B cell (primary cell): ENCODE results near the gene SEZ6L. TPM values are rescaled to one million over a fixed set of nuclear protein-coding genes. Genes with fewer than 3 reads are reported as not detected.

Experiments used
- ATAC-seq: fragments of 200-7000 bp; cut with Tn5 transposase; one replicate; pipeline ENCODE4 v1.10.0; 2021; ENCODE audit warnings: low read depth, mild to moderate bottlenecking, moderate number of reproducible peaks, moderate library complexity
- CTCF ChIA-PET: fragments of 350-600 bp; sonication (Branson Sonifier 250); formaldehyde crosslinking; loops from one replicate; lab custom pipeline; 2021; ENCODE audit warnings: antibody characterized with exemption, inconsistent platforms; lab: Charles Lee
- POLR2A ChIA-PET: fragments of 350-600 bp; sonication (Branson Sonifier 250); formaldehyde crosslinking; loops from one replicate; lab custom pipeline; 2021; ENCODE audit warnings: antibody characterized with exemption; lab: Charles Lee
- DNase-seq: peaks from one replicate; pipeline ENCODE4 v3.0.0; 2013
- H2AFZ ChIP-seq: 2 replicates; pipeline ENCODE4 v1.6.1; 2012; ENCODE audit warnings: mild to moderate bottlenecking, low read depth, low read length; ENCODE audit not compliant: insufficient read depth, poor library complexity, severe bottlenecking
- H3K27ac ChIP-seq, 2 donors: 1 replicate in 1 of 2; 2 replicates in 1 of 2; pipeline ENCODE4 v1.5.1; 2012 to 2013; ENCODE audit warnings: low read length in 2 of 2, mild to moderate bottlenecking in 2 of 2, moderate library complexity in 1 of 2
- H3K27me3 ChIP-seq, 4 experiments: fragments of 200-600 bp in 1 of 4; sonication (generic) in 1 of 4; replicated peaks in 1 of 4; 1 replicate in 2 of 4; 2 replicates in 2 of 4; pipeline versions ENCODE4 v1.6.1 to v1.7.0; 2013 to 2016; ENCODE audit warnings: low read length in 3 of 4, mild to moderate bottlenecking in 2 of 4, mixed read lengths in 1 of 4, moderate library complexity in 1 of 4; ENCODE audit not compliant: insufficient read depth in 4 of 4, control insufficient read depth in 3 of 4; ENCODE audit errors: control extremely low read depth in 1 of 4
- H3K36me3 ChIP-seq, 2 experiments: replicated peaks in 1 of 2; 1 replicate in 1 of 2; 2 replicates in 1 of 2; pipeline versions ENCODE4 v1.6.1 to v1.7.1; 2013; ENCODE audit warnings: low read length in 1 of 2; ENCODE audit not compliant: insufficient read depth in 2 of 2, control insufficient read depth in 1 of 2; ENCODE audit errors: control extremely low read depth in 1 of 2, extremely low read depth in 1 of 2
- H3K4me1 ChIP-seq, 2 donors: fragments of 200-600 bp in 1 of 2; sonication (generic) in 1 of 2; 1 replicate in 1 of 2; 2 replicates in 1 of 2; pipeline versions ENCODE4 v1.5.1 to v1.6.1; 2013 to 2017; ENCODE audit warnings: low read length in 2 of 2; ENCODE audit not compliant: control insufficient read depth in 2 of 2, insufficient read depth in 2 of 2
- H3K4me2 ChIP-seq: replicated peaks from 2 replicates; pipeline ENCODE3; 2012; ENCODE audit warnings: mild to moderate bottlenecking, low read depth, low read length; ENCODE audit not compliant: poor library complexity, severe bottlenecking
- H3K4me3 ChIP-seq, 5 experiments: fragments of 200-600 bp in 1 of 5; sonication (generic) in 1 of 5; 1 replicate in 3 of 5; 2 replicates in 2 of 5; pipeline versions ENCODE4 v1.5.1 to v1.7.0; 2011 to 2016; ENCODE audit warnings: low read length in 4 of 5, mild to moderate bottlenecking in 4 of 5, low read depth in 2 of 5, control low read depth in 1 of 5, moderate library complexity in 1 of 5; ENCODE audit not compliant: insufficient read depth in 1 of 5; ENCODE audit errors: control extremely low read depth in 1 of 5, extremely low read depth in 1 of 5
- H3K79me2 ChIP-seq: fragments of 200-600 bp; sonication (generic); one replicate; pipeline ENCODE4 v1.6.0; 2016; ENCODE audit warnings: low read length; ENCODE audit not compliant: control insufficient read depth, insufficient read depth
- H3K9ac ChIP-seq: fragments of 200-600 bp; sonication (generic); 2 replicates; pipeline ENCODE4 v1.6.1; 2017; ENCODE audit warnings: mild to moderate bottlenecking, low read length, moderate library complexity
- H3K9me3 ChIP-seq, 3 donors: one replicate each; pipeline versions ENCODE4 v1.6.1 to v1.7.1; 2013; ENCODE audit warnings: low read length in 2 of 3; ENCODE audit not compliant: control insufficient read depth in 2 of 3, insufficient read depth in 1 of 3; ENCODE audit errors: control extremely low read depth in 1 of 3
- H4K20me1 ChIP-seq: 2 replicates; pipeline ENCODE4 v1.6.0; 2012; ENCODE audit warnings: mild to moderate bottlenecking, low read length; ENCODE audit not compliant: insufficient read depth, control insufficient read depth, poor library complexity, severe bottlenecking
- H3K27ac Mint-ChIP-seq: one replicate; pipeline ENCODE4 v1.8.0; 2021; ENCODE audit warnings: mixed read lengths
- H3K27me3 Mint-ChIP-seq: one replicate; pipeline ENCODE4 v1.8.0; 2021; ENCODE audit warnings: mixed read lengths
- H3K4me1 Mint-ChIP-seq: one replicate; pipeline ENCODE4 v1.8.0; 2021; ENCODE audit warnings: mixed read lengths
- H3K4me3 Mint-ChIP-seq: one replicate; pipeline ENCODE4 v1.8.0; 2021; ENCODE audit warnings: mixed read lengths
- H3K9me3 Mint-ChIP-seq: one replicate; pipeline ENCODE4 v1.8.0; 2022; ENCODE audit warnings: mixed read lengths; ENCODE audit not compliant: insufficient read depth
- CTCF ChIP-seq: fragments of 200-600 bp; IDR thresholded peaks from one replicate; pipeline ENCODE4 v1.8.0; 2022; ENCODE audit warnings: antibody characterized with exemption, mild to moderate bottlenecking
- EZH2 ChIP-seq: IDR thresholded peaks from 2 replicates; pipeline ENCODE4 v1.6.1; 2012; ENCODE audit warnings: borderline replicate concordance, low read depth, mild to moderate bottlenecking, moderate library complexity, low read length; ENCODE audit not compliant: insufficient read depth, poor library complexity, severe bottlenecking
- WGBS: methylation state at CpG from one replicate; pipeline ENCODE4 v1.1.5; 2013; ENCODE audit warnings: missing lambda C conversion rate; ENCODE audit not compliant: insufficient coverage; 5-methylcytosine and 5-hydroxymethylcytosine counted together
- intact Hi-C: fragments of 100-400 bp; cut with micrococcal nuclease; formaldehyde crosslinking; loops from one replicate; pipeline ENCODE4 v1.10.0; 2022
- polyA plus RNA-seq: library from polyadenylated mRNA; depleted of rRNA; stranded (reverse); fragments of >200 nt; gene quantifications from 2 replicates; pipeline ENCODE4 v1.2.3, GENCODE V29; 2012
- total RNA-seq, 2 donors: library from RNA; stranded (reverse); fragments of 120-200 nt in 1 of 2; gene quantifications; 1 replicate in 1 of 2; 2 replicates in 1 of 2; pipeline versions ENCODE4 v1.2.3 to v1.2.4, GENCODE V29; 2013 to 2022

The SEZ6L gene
- total and polyA plus RNA-seq, 2 donors (not counting 1 experiment from before 2014, with no cell fraction given), result 0.04 TPM; not detected in 1

GRCh38 chr22:26322179-26322905 is 153.1 kb downstream of the SEZ6L start:
- H3K9ac ChIP-seq, result no peak overlapping the region
- WGBS, result 92% methylated on average over 8 of the region's 11 CpGs
- H3K27ac ChIP-seq, result no peak overlapping the region
- Mint-ChIP-seq H3K27ac (no peak overlapping the region), H3K4me1 (no peaks in the 10 kb centered on the region), H3K4me3 (no peak overlapping the region), H3K27me3 (peaks cover 43% of the 10 kb centered on the region), H3K9me3 (no peaks in the 10 kb centered on the region)
- POLR2A ChIA-PET, result no interaction called here
- TF ChIP-seq CTCF, result no peak
- TF ChIP-seq EZH2, result no peak
- H3K9me3 ChIP-seq, result no peaks in the 10 kb centered on the region
- no peaks in the 10 kb centered on the region for H3K79me2 ChIP-seq
- H4K20me1 ChIP-seq, result no peaks in the 10 kb centered on the region
- no peak for DNase-seq
- intact Hi-C loops, result no loop called here
- no peaks in the 10 kb centered on the region for H3K4me1 ChIP-seq
- H3K27me3 ChIP-seq, result peaks cover 0 to 10% (median 1%) of the 10 kb centered on the region in 4 experiments
- CTCF ChIA-PET, result interaction anchor here (2.1 kb wide), 1 partner anchor 9 kb away, joined by 9 read pairs; no protein-coding TSS in a partner anchor
- no peaks in the 10 kb centered on the region for H3K36me3 ChIP-seq
- H3K4me3 ChIP-seq, result no peak overlapping the region
- H2AFZ ChIP-seq, result no peak overlapping the region
- H3K4me2 ChIP-seq, result no peak overlapping the region
- ATAC-seq, result no peak

DNA sequence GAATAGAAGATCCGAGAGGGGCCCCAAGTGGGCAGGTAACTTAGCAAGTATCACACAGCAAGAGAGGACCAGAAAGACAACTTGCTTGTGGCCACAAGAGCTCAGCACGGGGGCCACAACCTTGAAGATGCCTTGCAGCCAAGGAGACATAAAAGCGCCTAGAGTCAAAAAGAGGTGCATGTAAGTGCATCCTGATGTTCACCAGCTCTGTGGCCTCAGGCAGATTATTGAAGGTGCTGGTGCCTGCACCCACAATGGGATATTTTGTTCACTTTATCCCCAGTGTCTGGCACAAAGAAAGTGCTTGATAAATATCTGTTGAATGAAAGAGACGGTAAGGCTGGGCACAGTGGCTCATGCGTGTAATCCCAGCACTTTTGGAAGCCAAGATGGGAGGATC is 153.8 kb downstream of the SEZ6L start:
- H3K4me3 ChIP-seq, result no peak overlapping the region
- Mint-ChIP-seq H3K27me3 (peaks cover 42% of the 10 kb centered on the region), H3K4me3 (no peak overlapping the region), H3K27ac (no peak overlapping the region), H3K4me1 (no peaks in the 10 kb centered on the region), H3K9me3 (no peaks in the 10 kb centered on the region)
- ChIA-PET POLR2A (no interaction called here), CTCF (interaction anchor here (0.6 kb wide), 1 partner anchor 1549 kb away, joined by 3 read pairs; no protein-coding TSS in a partner anchor)
- intact Hi-C loops, result no loop called here
- H3K9ac ChIP-seq, result no peak overlapping the region
- peaks cover 0 to 7% (median 1%) of the 10 kb centered on the region in 4 experiments for H3K27me3 ChIP-seq
- H3K4me1 ChIP-seq, result no peaks in the 10 kb centered on the region
- no peaks in the 10 kb centered on the region for H3K36me3 ChIP-seq
- 89% methylated on average over 4 of the region's 5 CpGs for WGBS
- no peak overlapping the region for H3K4me2 ChIP-seq
- no peaks in the 10 kb centered on the region for H3K79me2 ChIP-seq
- TF ChIP-seq EZH2 (no peak), CTCF (no peak)
- ATAC-seq, result no peak
- no peak overlapping the region for H2AFZ ChIP-seq
- no peak for DNase-seq
- no peaks in the 10 kb centered on the region for H4K20me1 ChIP-seq
- H3K27ac ChIP-seq, result no peak overlapping the region
- H3K9me3 ChIP-seq, result no peaks in the 10 kb centered on the region
